Effector CD4-positive, alpha-beta T cell (primary cell): ENCODE data around the gene TIMM23B.
"Not testable (repeated sequence)": the region's sequence is repeated elsewhere in the genome, so short reads cannot be mapped to it uniquely, and the experiment has no call there.

ENCODE experiments used
- DNase-seq: peaks from one replicate; pipeline ENCODE4 v3.0.0-alpha.2; 2020
- total RNA-seq: gene quantifications from one replicate; lab custom pipeline; 2026; lab: John Stamatoyannopoulos, UW

Gene TIMM23B, protein sequence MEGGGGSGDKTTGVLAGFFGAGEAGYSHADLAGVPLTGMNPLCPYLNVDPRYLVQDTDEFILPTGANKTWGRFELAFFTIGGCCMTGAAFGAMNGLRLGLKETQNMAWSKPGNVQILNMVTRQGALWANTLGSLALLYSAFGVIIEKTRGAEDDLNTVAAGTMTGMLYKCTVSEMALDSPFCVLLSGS
- total RNA-seq, result 5.6 reads per million, percentile 22 among the genes with 10 or more reads in this experiment

DNA sequence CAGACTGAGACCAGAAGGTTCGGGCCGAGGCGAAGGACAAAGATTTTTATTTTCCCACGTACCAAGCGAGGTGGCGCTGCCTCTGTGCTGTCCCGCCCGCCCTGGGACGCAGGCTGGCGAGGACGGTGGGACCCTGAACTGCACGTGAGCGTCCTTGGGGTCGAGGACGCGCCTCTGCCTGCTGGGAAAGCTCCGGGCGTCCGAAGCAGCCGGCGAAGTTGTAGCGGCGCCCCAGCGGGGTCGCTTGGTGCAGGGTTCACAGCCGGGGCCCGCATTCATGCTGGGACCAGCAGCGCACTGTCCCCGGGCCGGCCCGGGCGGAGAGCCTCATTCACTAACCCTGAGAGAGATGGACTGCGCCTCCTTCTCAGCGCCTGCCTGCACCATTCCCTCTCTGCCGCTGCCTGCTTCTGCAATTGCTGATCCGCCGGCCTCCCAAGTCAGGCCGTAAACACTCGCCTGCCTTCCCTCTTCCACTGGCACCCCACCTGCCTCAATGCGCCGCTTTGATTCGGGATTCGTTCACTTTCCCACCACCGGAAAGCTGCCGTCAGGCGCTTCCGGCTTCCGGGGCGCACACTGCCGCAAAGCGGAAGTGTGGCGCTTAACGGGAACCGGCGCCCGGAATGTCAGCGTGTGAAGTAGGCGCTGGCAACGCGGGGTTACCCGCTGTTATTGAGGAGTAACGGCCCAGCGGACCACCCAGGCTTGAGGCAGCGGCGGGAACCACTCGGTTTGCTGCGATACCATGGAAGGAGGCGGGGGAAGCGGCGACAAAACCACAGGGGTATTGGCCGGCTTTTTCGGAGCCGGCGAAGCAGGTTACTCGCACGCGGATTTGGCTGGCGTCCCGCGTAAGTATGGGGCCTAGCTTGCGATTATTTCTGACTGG is at the start of gene TIMM23B, which contains the start of gene PARG:
Gene TIMM23B (plus strand): TSS at position 607 of the 892 bp plus-strand sequence. CDS start 142 bp downstream, at position 749.
Gene PARG (minus strand): TSS at position 581 of the 892 bp plus-strand sequence. CDS start 302 bp downstream, at position 279.
- DNase-seq, result peak; percentile 75

DNA sequence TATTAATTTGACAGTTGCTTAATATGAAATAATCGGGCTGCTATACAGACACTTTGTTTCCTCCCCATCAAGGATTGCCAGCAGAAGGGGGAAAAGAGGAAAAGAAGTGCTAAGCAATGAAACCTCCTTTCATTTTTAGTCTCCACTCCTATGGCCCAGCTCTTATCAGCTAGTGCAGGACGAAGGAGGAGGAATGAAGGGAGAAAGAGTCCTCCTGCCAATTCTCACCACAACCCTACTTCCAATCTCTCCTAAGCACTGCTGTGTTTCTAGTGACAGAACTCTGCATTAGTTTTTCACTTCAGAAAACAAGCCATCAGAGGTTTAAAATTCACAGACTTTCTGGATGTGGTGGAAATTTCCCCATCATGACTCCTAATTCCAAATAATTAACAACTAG is 41.9 kb upstream of the TIMM23B start:
- not testable (repeated sequence) for DNase-seq

DNA sequence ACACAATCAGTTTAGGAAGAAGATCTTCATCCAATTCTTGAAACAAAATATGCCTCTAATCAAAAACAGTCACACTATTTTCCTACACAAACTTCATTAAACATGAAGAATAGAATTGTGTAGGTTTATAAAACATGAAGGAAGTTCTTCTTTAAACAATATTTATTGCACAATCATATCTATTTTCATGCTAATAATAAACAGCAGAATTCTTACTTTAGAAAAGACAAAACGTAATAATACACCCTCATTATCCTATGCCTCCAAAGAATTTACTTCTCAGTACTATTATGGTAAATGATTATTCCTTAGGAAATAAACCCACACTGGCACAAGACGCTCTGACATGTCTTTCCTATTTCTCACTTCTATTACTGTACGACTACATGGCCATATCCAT is 41.4 kb upstream of the TIMM23B start:
- DNase-seq, result not testable (repeated sequence)

DNA sequence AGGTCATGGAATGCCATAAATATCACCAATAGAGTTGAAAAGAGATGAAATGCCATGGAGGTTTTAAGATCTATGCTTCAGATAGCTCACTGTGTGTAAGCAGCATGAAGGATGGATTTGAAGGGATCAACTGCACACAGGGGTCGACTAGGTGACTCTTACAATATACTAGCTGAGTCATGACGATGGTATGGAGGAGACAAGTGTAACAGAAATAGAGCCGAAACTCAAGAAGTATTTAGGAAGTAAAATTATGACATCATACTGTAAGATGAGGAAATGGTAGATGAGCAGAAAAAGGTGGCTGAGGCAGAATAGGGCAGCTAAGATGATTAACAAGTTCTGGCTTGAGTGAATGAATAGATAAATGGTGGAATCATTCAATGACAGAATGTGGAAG is 38.0 kb upstream of the TIMM23B start:
- not testable (repeated sequence) for DNase-seq

DNA sequence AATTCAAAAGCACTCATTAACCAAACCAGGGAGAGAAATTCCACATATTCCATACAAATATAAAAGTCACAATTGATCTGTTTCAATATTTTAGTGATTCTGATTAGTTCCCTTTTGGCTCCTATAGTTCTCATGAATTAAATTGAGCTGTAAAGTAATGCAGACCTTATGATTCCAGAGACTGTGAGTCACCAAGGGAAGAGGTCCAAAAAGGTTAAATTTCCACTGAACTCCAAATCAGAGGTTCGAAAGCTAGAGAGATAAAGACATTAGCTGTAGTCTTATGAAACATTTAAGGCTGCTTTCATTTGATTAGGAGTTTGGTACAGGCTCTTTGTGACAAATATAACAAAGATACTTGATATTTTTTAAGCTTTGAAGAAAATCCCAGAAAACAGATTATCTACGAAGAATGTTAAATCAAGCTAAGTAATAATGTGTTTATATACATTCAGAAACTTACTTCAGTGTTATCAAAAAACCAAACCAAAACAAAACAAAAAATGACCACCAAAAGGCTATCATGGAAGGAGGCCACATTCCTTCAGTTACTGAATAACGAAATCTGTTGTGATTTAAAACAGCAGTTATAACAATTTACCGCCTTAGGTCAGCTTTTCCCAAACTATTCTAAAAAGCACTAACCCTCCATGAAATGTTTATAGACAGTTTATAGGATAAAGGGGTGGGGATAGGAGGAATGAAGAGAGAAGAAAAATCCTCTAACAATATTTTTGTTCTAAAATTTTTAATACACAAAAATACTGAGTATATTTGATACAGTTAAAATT is 33.4 kb upstream of the TIMM23B start:
- not testable (repeated sequence) for DNase-seq

DNA sequence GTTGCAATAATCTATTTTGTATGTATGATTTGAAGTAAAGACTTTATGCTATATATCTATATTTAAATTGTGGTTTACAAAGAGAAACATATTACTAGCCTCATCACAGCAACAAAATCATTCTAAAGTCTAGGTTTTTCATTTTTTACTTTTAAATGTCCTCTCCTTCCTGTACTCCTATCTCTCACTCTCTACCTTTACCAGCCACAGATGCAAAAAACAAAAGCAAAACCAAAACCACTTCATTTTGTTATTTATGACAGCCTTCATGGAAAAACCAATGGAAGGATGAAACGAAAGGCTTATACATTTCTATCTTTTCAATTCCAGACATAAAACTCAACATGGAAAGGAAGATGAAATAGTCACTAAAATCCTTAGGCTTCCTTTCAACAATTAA is 31.6 kb upstream of the TIMM23B start:
- DNase-seq, result not testable (repeated sequence)

DNA sequence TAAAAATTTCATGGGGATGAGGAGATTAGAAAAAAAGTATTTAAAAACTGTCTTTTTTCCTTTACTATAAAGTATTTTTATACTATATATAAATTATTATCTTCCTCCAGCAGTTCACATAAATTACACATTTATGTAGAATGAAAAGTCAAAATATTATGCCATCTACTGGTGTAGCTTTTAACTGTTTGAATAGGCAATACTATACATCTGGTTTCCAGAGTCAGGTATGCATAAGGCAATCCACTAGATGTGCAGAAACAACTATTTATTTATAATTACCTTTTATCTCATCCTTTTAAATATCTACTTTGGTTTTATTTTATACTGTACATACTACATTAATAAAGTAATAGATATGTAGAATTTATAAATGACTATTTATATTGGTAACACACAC is 25.4 kb upstream of the TIMM23B start:
- DNase-seq, result not testable (repeated sequence)

DNA sequence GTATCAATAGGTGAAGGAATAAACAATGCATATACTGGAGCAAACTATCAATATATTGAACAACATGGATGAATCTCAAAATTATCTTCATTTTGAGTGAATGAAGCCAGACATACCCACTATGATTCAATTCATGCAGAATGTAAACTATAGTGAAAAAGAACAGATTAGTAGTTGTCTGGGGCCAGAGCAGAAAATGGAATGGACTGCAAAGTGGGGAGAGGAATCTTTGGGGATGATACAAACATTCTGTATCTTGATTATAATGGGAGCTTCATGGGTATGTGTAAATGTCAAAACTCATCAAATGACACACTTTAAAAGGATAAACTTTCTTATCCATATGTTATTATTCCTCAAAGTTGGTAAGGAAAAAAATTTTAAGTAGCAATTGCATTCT is 23.9 kb upstream of the TIMM23B start:
- not testable (repeated sequence) for DNase-seq

DNA sequence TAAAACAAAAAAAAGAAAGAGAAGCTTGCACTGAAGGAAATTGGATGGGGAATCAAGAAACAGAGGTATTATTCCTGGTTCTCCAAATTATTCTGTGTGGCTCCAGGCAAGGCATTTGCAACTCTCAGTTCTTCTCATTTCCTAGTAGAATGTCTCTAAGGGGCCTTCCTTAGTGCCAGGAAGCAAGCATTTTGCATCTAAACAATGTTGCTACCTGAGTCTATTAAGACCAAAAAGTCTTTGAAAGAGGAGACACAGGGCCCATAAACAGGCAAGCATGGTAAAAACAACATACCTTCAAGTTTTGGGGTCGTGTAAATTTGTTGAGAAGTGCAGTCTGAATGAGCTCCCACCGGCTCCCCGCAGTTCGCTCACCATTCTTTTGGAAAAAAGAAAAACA is 19.8 kb upstream of the TIMM23B start:
- not testable (repeated sequence) for DNase-seq

DNA sequence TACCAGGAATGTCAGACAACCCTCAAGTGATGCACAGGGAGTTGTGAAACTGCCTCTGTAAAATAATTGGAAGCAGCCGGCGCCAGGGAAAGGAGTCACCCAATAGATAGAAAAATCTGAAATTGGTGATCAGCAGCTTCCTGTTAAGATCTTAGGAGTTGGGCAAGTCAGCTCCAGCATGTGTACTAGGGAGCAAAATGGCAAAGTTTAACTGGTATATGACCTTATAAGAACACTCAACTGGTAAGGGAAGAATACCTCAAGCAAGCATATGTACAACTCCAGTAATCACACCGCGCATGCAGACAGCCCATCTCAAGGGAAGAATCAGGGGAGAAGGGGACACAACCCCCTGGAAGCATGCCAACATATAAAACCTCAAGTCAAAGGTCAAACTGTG is 18.3 kb upstream of the TIMM23B start:
- DNase-seq, result not testable (repeated sequence)

DNA sequence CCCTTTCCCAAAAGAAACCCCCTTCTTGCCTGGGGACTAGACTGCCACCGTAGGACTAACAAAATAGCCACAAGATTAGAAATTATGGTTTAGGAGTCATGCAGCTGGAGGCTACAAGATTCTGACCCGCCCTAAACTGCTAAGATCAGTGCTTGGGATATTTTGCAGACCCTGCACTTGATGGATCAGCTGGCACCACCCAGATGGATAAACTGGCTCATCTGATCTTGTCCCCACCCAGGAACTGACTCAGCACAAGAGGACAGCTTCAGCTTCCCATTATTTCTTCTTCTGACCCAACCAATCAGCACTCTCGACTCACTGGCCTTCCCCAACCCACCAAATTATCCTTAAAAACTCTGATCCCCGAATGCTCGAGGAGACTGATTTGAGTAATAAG is 10.6 kb upstream of the TIMM23B start:
- DNase-seq, result not testable (repeated sequence)

DNA sequence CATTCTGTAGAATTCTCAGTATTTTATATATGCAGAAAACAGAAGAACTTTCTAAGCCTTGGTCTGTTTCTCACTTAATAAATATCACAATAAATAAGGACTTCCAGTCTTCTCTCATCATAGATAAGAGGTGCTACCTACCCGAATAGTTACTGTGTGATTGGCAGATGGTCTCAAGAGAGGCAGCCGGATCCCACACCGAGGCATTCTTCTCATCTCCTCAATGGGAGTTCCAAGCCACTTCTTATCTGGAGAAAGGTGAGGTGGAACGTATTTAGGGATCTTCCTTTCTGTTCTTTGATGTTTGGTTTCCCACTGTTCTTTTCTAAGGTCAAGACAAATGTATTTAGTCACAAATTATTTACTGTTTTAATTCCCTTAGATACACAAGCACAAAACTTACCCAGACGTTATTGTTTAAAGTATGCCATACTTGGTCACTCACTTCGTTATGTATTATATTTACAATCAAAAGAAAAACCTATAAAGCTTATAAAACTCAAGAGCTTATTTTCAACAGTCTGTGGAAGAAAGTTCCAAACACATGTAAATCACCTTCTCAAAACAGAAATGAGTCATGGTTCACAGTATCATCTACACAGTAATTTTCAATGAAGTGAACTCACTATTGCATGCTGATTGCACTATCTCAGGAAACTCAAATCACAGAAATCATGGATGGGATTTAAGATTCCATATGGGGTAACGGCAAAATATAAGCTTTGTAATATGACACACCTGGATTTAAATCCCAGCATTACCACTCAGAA is 9.7 kb upstream of the TIMM23B start:
- not testable (repeated sequence) for DNase-seq

DNA sequence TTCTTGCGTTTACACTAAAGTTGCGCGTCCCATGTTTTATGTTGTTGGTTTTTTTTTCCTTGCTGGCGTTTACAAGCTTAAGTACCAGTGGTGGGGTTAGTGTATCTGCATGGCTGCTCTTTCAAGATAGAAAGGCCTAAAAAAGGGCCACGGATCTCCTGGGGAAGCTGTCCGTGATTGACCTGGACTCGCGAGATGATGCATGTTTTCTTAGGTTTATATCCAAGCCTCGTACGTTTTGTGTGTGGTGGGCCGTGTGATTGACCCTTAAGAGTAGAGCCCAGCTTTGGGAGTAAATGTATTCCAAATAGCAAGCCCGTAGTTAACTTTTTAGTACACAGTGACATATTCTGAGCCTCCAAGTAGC is 469 bp downstream of the TIMM23B start:
- DNase-seq, result not testable (repeated sequence)

DNA sequence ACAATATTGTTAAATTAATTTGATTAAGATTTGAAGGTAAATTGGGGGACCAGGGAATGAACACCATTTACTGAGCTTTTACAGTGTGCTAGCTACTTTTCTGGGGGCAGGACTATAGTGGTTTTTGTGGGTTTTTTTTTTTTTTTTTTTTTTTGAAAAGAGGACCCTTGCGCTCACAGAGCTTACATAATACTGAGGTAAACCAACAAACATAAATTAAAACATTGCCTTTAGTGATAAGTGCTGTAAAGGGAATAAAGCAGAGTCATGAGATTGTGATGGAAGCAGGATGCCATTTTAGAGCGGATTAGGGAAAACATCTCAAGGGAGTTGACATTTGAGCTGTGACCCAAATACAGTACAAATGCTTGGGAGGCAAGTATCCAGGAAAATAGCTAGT is 1.8 kb downstream of the TIMM23B start:
- not testable (repeated sequence) for DNase-seq

DNA sequence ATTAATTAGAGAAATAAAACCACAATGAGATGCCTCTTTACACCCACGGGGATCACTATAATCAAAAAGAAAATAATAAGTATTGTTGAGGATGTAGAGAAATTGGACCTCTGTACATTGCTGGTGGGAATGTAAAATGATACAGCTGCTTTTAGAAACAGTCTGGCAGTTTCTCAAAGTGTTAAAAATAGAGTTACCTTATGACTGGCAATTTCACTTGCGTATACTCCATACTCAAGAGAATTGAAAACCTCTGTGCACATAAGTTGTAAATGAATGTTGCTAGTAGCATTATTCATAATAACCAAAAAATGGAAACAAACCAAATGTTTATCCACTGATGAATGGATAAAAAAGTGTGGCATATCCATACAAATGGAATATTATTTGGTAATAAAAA is 6.3 kb downstream of the TIMM23B start:
- DNase-seq, result not testable (repeated sequence)

DNA sequence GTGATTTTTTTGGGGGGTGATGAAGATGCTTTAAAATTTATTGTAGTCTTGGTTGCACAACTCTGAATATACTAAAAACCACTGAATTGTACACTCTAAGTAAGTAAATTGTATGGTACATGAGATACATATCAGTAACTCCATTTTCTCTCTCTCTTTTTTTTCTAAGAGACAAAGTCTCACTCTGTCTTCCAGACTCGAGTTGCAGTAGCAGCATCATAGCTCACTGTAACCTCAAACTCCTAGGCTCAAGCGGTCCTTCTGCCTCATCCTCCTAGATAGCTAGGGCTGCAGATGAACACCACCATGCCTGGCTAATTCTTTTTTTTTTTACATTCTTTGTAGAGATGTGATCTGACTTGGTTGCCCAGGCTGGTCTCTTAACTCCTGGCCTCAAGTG is 6.9 kb downstream of the TIMM23B start:
- DNase-seq, result not testable (repeated sequence)

DNA sequence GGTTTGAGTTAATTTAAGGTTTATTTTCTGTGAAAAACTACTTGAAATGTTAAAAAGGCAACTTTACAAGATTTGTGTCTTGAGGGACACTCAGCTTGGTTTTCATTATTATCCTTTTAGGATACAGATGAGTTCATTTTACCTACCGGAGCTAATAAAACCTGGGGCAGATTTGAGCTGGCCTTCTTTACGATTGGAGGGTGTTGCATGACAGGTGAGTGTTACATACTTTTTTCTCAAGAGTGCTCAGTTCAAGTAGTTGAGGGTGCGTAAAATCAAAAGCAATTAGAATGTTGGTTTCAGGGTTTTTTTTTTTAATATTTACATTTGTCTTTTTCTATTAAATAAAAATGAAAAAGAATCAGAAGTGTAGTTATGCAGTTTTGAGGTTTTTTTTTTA is 10.2 kb downstream of the TIMM23B start:
- DNase-seq, result not testable (repeated sequence)

DNA sequence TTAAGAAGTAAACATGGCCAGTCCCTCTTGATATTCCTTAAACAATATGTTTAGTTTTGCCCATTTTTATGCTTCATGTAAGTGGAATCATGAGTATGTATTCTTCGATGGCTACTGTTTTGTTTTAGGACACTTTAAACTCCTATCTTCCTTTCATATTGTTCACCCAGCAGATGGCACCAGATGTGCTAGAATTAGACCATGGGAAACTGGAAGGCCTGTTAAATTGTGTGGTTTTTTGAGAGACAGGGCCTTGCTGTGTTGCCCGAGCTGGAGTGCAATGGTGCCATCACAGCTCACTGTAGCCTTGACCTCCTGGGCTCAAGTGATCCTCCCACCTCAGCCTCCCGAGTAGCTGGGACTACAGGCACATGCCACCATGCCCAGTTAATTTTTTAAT is 11.3 kb downstream of the TIMM23B start:
- not testable (repeated sequence) for DNase-seq

DNA sequence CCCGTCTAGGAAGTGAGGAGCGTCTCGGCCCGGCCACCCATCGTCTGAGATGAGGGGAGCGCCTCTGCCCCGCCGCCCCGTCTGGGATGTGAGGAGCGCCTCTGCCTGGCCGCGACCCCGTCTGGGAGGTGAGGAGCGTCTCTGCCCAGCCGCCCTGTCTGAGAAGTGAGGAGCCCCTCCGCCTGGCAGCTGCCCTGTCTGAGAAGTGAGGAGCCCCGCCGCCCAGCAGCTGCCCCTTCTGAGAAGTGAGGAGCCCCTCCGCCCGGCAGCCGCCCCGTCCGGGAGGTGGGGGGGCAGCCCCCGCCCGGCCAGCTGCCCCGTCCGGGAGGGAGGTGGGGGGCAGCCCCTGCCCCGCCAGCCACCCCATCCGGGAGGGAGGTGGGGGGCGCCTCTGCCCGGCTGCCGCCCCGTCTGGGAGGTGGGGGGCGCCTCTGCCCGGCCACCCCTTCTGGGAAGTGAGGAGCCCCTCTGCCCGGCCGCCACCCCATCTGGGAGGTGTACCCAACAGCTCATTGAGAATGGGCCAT is 28.5 kb downstream of the TIMM23B start:
- DNase-seq, result not testable (repeated sequence)

DNA sequence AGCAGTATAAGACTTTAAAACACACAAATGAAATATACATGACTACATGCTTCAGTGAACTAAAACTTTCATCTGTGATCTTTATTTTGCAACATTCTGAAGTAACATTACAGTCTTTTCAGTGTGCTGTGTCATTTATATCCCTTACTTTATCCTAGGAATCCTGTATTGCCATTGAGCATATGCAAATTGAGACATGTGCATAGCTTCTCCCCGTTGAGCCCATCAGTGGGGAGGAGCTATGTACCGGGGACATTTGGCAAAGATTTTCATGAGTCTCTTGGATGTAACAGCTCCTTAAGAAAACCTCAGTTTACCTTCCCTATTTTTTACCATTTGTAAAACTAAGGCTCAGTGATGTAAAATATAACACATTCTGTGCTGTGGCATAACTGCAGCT is 29.6 kb downstream of the TIMM23B start:
- not testable (repeated sequence) for DNase-seq

DNA sequence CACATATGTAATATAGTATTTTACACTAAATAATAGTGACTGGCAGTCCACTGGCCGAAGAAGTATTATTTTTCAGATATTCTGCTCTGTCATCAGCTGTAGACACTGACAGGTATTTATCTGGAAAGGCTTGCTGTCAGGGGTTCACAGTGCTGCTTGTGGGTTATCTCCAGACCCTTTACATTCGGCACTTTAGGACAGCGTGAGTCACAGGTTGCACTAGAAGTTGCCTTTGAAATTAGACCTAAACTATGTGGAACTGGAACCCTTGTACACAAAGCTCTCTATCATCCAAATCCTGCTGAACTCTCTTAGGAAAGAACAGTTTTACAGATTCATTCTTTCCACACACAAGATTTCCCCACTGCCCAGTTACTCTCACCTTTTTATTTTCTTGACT is 30.2 kb downstream of the TIMM23B start:
- not testable (repeated sequence) for DNase-seq

DNA sequence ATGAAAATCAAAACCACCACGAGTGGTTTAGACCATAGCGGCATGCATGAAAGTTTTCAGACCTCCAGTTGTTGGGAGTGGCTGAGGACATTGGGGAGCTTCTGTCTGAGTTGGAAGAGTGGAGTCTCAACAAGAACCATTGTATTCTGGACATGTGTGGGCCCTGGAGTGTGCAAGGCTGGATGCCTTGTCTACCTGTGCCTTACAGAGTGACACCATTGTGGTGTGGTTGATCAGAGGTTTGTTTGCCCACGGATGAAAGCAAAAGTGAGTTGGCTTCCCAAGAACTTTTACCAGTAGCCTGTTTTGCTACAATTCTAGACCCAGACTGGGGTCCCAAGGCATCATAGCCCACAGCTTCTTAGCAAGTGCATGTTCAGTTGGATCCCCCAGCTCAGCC is 35.9 kb downstream of the TIMM23B start:
- not testable (repeated sequence) for DNase-seq
